Measurements from ENCODE around the gene MAX. TPM values are rescaled to one million over a fixed set of nuclear protein-coding genes. Genes with fewer than 3 reads are reported as not detected.

MAX gene
- 10 to 100 TPM; 73.2 to 79.0 TPM for total RNA-seq

- H3K36me3 ChIP-seq, result no peaks in the 10 kb centered on the region
- peak; percentile 99 for DNase-seq (ENCODE audit: low spot score)
- H3K27ac ChIP-seq, result peak within 1 kb of the TSS; percentile 86 to 90
- no peaks in the 10 kb centered on the region for H3K9me3 ChIP-seq
- peak within 1 kb of the TSS; percentile 91 to 96 for H3K4me3 ChIP-seq
- no peaks in the 10 kb centered on the region for H3K27me3 ChIP-seq (replicated peaks; ENCODE audit: insufficient read depth)
- peaks cover 8% of the 10 kb centered on the region for H3K4me1 ChIP-seq (replicated peaks)
- TF ChIP-seq POLR2A (IDR thresholded peaks at IDR 0.05), result peak; percentile 93
- peak; percentile 92 for TF ChIP-seq POLR2AphosphoS5 (IDR thresholded peaks at IDR 0.05)
- TF ChIP-seq CTCF (IDR thresholded peaks at IDR 0.05), result no peak
- intact Hi-C loops (cut with DNase I), result loop anchor here (2.0 to 5.0 kb wide), 3 partner anchors 55 to 116 kb away; partner anchors contain the start of gene FNTB
- WGBS, result under 1% methylated on average over 59 of the region's 61 CpGs
Observed at GRCh38 chr14:65102441-65103149, at the start of gene MAX. Gene MAX, minus strand, starts transcription at chr14:65102517. Its CDS starts 178 bp downstream, at chr14:65102339.

GRCh38 chr14:65151609-65151956 lies 49.3 kb upstream of the MAX start:
- H3K4me1 ChIP-seq (replicated peaks), result no peaks in the 10 kb centered on the region
- TF ChIP-seq POLR2AphosphoS5 (IDR thresholded peaks at IDR 0.05), result no peak
- H3K9me3 ChIP-seq, result no peaks in the 10 kb centered on the region
- H3K27me3 ChIP-seq (replicated peaks; ENCODE audit: insufficient read depth), result no peaks in the 10 kb centered on the region
- H3K4me3 ChIP-seq, result no peak overlapping the region
- no peaks in the 10 kb centered on the region for H3K36me3 ChIP-seq
- intact Hi-C loops (cut with DNase I), result no loop called here
- H3K27ac ChIP-seq, result no peak overlapping the region
- no peak for DNase-seq (ENCODE audit: low spot score)
- 98% methylated on average over 6 of the region's 6 CpGs for WGBS

- Histone ChIP-seq H3K4me3 (no peak overlapping the region), H3K27ac (no peak overlapping the region), H3K9me3 (no peaks in the 10 kb centered on the region), H3K27me3 (replicated peaks; ENCODE audit: insufficient read depth) (no peaks in the 10 kb centered on the region), H3K36me3 (no peaks in the 10 kb centered on the region), H3K4me1 (replicated peaks) (no peaks in the 10 kb centered on the region)
- TF ChIP-seq POLR2A (IDR thresholded peaks at IDR 0.05) (no peak), CTCF (IDR thresholded peaks at IDR 0.05) (no peak)
- intact Hi-C loops (cut with DNase I), result no loop called here
- DNase-seq (ENCODE audit: low spot score), result no peak
- WGBS, result 75% methylated on average over 8 of the region's 8 CpGs
Observed at GRCh38 chr14:65150898-65151608, 48.7 kb upstream of the MAX start.

GRCh38 chr14:65149116-65149515 lies 46.8 kb upstream of the MAX start:
- H3K9me3 ChIP-seq, result no peaks in the 10 kb centered on the region
- DNase-seq (ENCODE audit: low spot score), result no peak
- H3K27ac ChIP-seq, result no peak overlapping the region
- no peaks in the 10 kb centered on the region for H3K27me3 ChIP-seq (replicated peaks; ENCODE audit: insufficient read depth)
- no peaks in the 10 kb centered on the region for H3K4me1 ChIP-seq (replicated peaks)
- H3K4me3 ChIP-seq, result no peak overlapping the region
- intact Hi-C loops (cut with DNase I), result no loop called here
- no peaks in the 10 kb centered on the region for H3K36me3 ChIP-seq
- TF ChIP-seq POLR2AphosphoS5 (IDR thresholded peaks at IDR 0.05) (no peak), POLR2A (IDR thresholded peaks at IDR 0.05) (no peak), CTCF (IDR thresholded peaks at IDR 0.05) (no peak)
- 96% methylated on average over 4 of the region's 4 CpGs for WGBS

- H3K36me3 ChIP-seq, result no peaks in the 10 kb centered on the region
- no peak for DNase-seq (ENCODE audit: low spot score)
- TF ChIP-seq CTCF (IDR thresholded peaks at IDR 0.05), result no peak
- TF ChIP-seq POLR2AphosphoS5 (IDR thresholded peaks at IDR 0.05), result no peak
- no peak for TF ChIP-seq POLR2A (IDR thresholded peaks at IDR 0.05)
Observed at GRCh38 chr14:65144170-65144569, 41.9 kb upstream of the MAX start.

More at GRCh38 chr14:65144170-65144569, 41.9 kb upstream of the MAX start:
- intact Hi-C loops (cut with DNase I), result no loop called here
- Histone ChIP-seq H3K27ac (no peak overlapping the region), H3K27me3 (replicated peaks; ENCODE audit: insufficient read depth) (no peaks in the 10 kb centered on the region), H3K4me1 (replicated peaks) (no peaks in the 10 kb centered on the region), H3K4me3 (no peak overlapping the region), H3K9me3 (no peaks in the 10 kb centered on the region)
- 90% methylated on average over 8 of the region's 8 CpGs for WGBS
